OCI-LY7 (cell line): ENCODE measurements around the gene LCN9. TPM values are rescaled to one million over a fixed set of nuclear protein-coding genes. Genes with fewer than 3 reads are reported as not detected.

Source experiments
- BruUV-seq: library from RNA; stranded (reverse); fragments of 400-500 nt; replicated peaks from 2 replicates; lab custom pipeline; 2021; lab: Mats Ljungman, UMichigan
- CTCF ChIA-PET: fragments of 300-600 bp; sonication (Branson Sonifier 250); formaldehyde crosslinking; loops from one replicate; lab custom pipeline; 2022; ENCODE audit warnings: antibody characterized with exemption; ENCODE audit not compliant: unreplicated experiment; lab: Charles Lee
- POLR2A ChIA-PET: fragments of 300-600 bp; sonication (Branson Sonifier 250); formaldehyde crosslinking; loops from one replicate; lab custom pipeline; 2022; ENCODE audit warnings: antibody characterized with exemption; lab: Charles Lee
- DNase-seq: peaks from one replicate; pipeline ENCODE4 v3.0.0-alpha.2; 2015; ENCODE audit warnings: low spot score
- H2AFZ ChIP-seq: fragments of 200-600 bp; sonication (generic), shearing (Covaris generic); 2 replicates; pipeline ENCODE4 v1.6.1; 2014; ENCODE audit warnings: mild to moderate bottlenecking, antibody characterized with exemption, low read length, moderate library complexity
- H3K27ac ChIP-seq: fragments of 200-600 bp; sonication (generic); 2 replicates; pipeline ENCODE4 v1.5.1; 2014; ENCODE audit warnings: mixed run types, low read depth, mild to moderate bottlenecking, moderate library complexity, low read length, inconsistent platforms; ENCODE audit not compliant: poor library complexity, severe bottlenecking
- H3K36me3 ChIP-seq: fragments of 200-600 bp; sonication (generic); 2 replicates; pipeline ENCODE4 v1.6.1; 2014; ENCODE audit warnings: mild to moderate bottlenecking, antibody characterized with exemption, low read length, moderate library complexity, mixed read lengths; ENCODE audit not compliant: insufficient read depth
- H3K4me1 ChIP-seq: fragments of 200-600 bp; sonication (generic); 2 replicates; pipeline ENCODE4 v1.5.1; 2014; ENCODE audit warnings: mild to moderate bottlenecking, low read length; ENCODE audit not compliant: insufficient read depth, poor library complexity, severe bottlenecking
- H3K4me2 ChIP-seq: fragments of 200-600 bp; sonication (generic); 2 replicates; pipeline ENCODE4 v1.6.1; 2014; ENCODE audit warnings: mild to moderate bottlenecking, low read length
- H3K4me3 ChIP-seq: fragments of 200-600 bp; sonication (generic); 2 replicates; pipeline ENCODE4 v1.5.1; 2014; ENCODE audit warnings: mild to moderate bottlenecking, low read depth, low read length; ENCODE audit not compliant: poor library complexity, severe bottlenecking
- H3K79me2 ChIP-seq: fragments of 200-600 bp; sonication (generic); 2 replicates; pipeline ENCODE4 v1.6.1; 2016; ENCODE audit warnings: low read depth, mild to moderate bottlenecking, low read length, moderate library complexity, mixed read lengths; ENCODE audit not compliant: insufficient read depth
- H3K9me2 ChIP-seq: fragments of 200-600 bp; sonication (generic); 2 replicates; pipeline ENCODE4 v1.6.1; 2016; ENCODE audit warnings: mild to moderate bottlenecking, low read length, mixed read lengths; ENCODE audit not compliant: insufficient read depth
- H3K9me3 ChIP-seq: fragments of 200-600 bp; sonication (generic); 2 replicates; pipeline ENCODE4 v1.6.1; 2014; ENCODE audit warnings: mild to moderate bottlenecking, mixed run types, low read length, mixed read lengths
- H4K20me1 ChIP-seq: fragments of 200-600 bp; sonication (generic); 2 replicates; pipeline ENCODE4 v1.6.1; 2014; ENCODE audit warnings: mild to moderate bottlenecking, antibody characterized with exemption, low read length, moderate library complexity, mixed read lengths; ENCODE audit not compliant: insufficient read depth
- CTCF ChIP-seq: fragments of 200-600 bp; sonication (generic); conservative IDR thresholded peaks from 2 replicates; pipeline ENCODE4 v1.5.1; 2014; ENCODE audit warnings: mild to moderate bottlenecking, antibody characterized with exemption, low read length, moderate library complexity, mixed read lengths
- EZH2phosphoT487 ChIP-seq: fragments of 200-600 bp; sonication (generic); IDR thresholded peaks from 2 replicates; pipeline ENCODE4 v1.6.1; 2018; ENCODE audit warnings: low read depth, borderline replicate concordance, mild to moderate bottlenecking, mixed run types, antibody characterized with exemption, low read length, moderate library complexity, mixed read lengths
- intact Hi-C: fragments of 100-400 bp; cut with micrococcal nuclease; formaldehyde crosslinking; loops from one replicate; pipeline ENCODE4 v1.10.0; 2022; ENCODE audit not compliant: unreplicated experiment
- total RNA-seq, 2 experiments: library from RNA; depleted of rRNA in 1 of 2; stranded (reverse); fragments of >200 nt in 1 of 2; shearing (Covaris generic) in 1 of 2; gene quantifications; 2 replicates each; pipeline ENCODE4 v1.2.3, GENCODE V29; 2014 to 2022

The LCN9 gene
- total RNA-seq, 2 experiments from 2014 or later = not detected

- no peak for DNase-seq
- intact Hi-C loops = no loop called here
- no peak overlapping the region for H2AFZ ChIP-seq
- ChIA-PET POLR2A (no interaction called here), CTCF (no interaction called here)
- H3K4me2 ChIP-seq = no peak overlapping the region
- no peaks in the 10 kb centered on the region for H3K36me3 ChIP-seq
- no peaks in the 10 kb centered on the region for H3K9me3 ChIP-seq
- no peak overlapping the region for H3K27ac ChIP-seq
- no peaks in the 10 kb centered on the region for H4K20me1 ChIP-seq
- no peak overlapping the region for H3K4me3 ChIP-seq
- BruUV-seq = no TSS peak
- no peak for TF ChIP-seq EZH2phosphoT487
- no peaks in the 10 kb centered on the region for H3K9me2 ChIP-seq
- H3K4me1 ChIP-seq = no peaks in the 10 kb centered on the region
- no peaks in the 10 kb centered on the region for H3K79me2 ChIP-seq
These were observed 35.7 kb downstream of the LCN9 start for GRCh38 chr9:135698767-135699166.

- no peak within 1 kb of the TSS for H3K4me2 ChIP-seq
- H4K20me1 ChIP-seq = no peaks in the 10 kb centered on the region
- no peak within 1 kb of the TSS for H3K4me3 ChIP-seq
- no peaks in the 10 kb centered on the region for H3K9me2 ChIP-seq
- no peaks in the 10 kb centered on the region for H3K79me2 ChIP-seq
- H3K9me3 ChIP-seq = no peaks in the 10 kb centered on the region
- intact Hi-C loops = no loop called here
- POLR2A ChIA-PET = no interaction called here
- H3K4me1 ChIP-seq = no peaks in the 10 kb centered on the region
- no TSS peak for BruUV-seq
- no peak for TF ChIP-seq CTCF
- TF ChIP-seq EZH2phosphoT487 = no peak
- no peaks in the 10 kb centered on the region for H3K36me3 ChIP-seq
- no peak for DNase-seq
- CTCF ChIA-PET = no interaction called here
- H2AFZ ChIP-seq = no peak within 1 kb of the TSS
- no peak within 1 kb of the TSS for H3K27ac ChIP-seq
These were observed 36.3 kb downstream of the LCN9 start, which contains the start of gene SOHLH1 for GRCh38 chr9:135699440-135699839. TSS of gene SOHLH1 (minus strand) at chr9:135699481. CDS start at chr9:135699467, 14 bp downstream.

- Histone ChIP-seq H3K27ac (no peak overlapping the region), H3K9me2 (no peaks in the 10 kb centered on the region), H3K4me1 (no peaks in the 10 kb centered on the region), H4K20me1 (no peaks in the 10 kb centered on the region), H3K4me2 (no peak overlapping the region), H3K79me2 (no peaks in the 10 kb centered on the region), H3K36me3 (no peaks in the 10 kb centered on the region), H3K4me3 (no peak overlapping the region), H3K9me3 (no peaks in the 10 kb centered on the region), H2AFZ (no peak overlapping the region)
- DNase-seq = no peak
- TF ChIP-seq EZH2phosphoT487 (no peak), CTCF (no peak)
- intact Hi-C loops = no loop called here
- ChIA-PET CTCF (interaction anchor here (0.5 kb wide), 1 partner anchor 761 kb away, joined by 3 read pairs; no protein-coding TSS in a partner anchor), POLR2A (no interaction called here)
- BruUV-seq = no TSS peak
These were observed 37.4 kb downstream of the LCN9 start for GRCh38 chr9:135700525-135700924.
